Smooth muscle cell (in vitro differentiated cells): Measurements from ENCODE around the gene EPHX1. TPM values are rescaled to one million over a fixed set of nuclear protein-coding genes. Genes with fewer than 3 reads are reported as not detected.

Experiments used
- DNase-seq: peaks from one replicate; lab custom pipeline; 2025; ENCODE audit not compliant: unreplicated experiment; lab: John Stamatoyannopoulos, UW
- H2AFZ ChIP-seq: fragments of 200-600 bp; sonication (generic); 2 replicates; pipeline ENCODE4 v1.6.0; 2016; ENCODE audit warnings: antibody characterized with exemption, low read depth, mild to moderate bottlenecking
- H3F3A ChIP-seq: fragments of 200-600 bp; sonication (generic); 2 replicates; pipeline ENCODE4 v1.6.0; 2017; ENCODE audit warnings: antibody characterized with exemption, low read depth
- H3K27ac ChIP-seq: fragments of 200-600 bp; sonication (generic); 2 replicates; pipeline ENCODE4 v1.5.1; 2016; ENCODE audit warnings: low read depth, mild to moderate bottlenecking
- H3K27me3 ChIP-seq: fragments of 200-600 bp; sonication (generic); 2 replicates; pipeline ENCODE4 v1.6.1; 2016; ENCODE audit warnings: low read depth, mild to moderate bottlenecking
- H3K36me3 ChIP-seq: fragments of 200-600 bp; sonication (generic); 2 replicates; pipeline ENCODE4 v1.5.1; 2016; ENCODE audit warnings: low read depth
- H3K4me1 ChIP-seq: fragments of 200-600 bp; sonication (generic); 2 replicates; pipeline ENCODE4 v1.5.1; 2016; ENCODE audit warnings: low read depth
- H3K4me2 ChIP-seq: fragments of 200-600 bp; sonication (generic); 2 replicates; pipeline ENCODE4 v1.6.0; 2016; ENCODE audit warnings: mild to moderate bottlenecking
- H3K4me3 ChIP-seq: fragments of 200-600 bp; sonication (generic); 2 replicates; pipeline ENCODE4 v1.5.1; 2016; ENCODE audit warnings: mild to moderate bottlenecking
- H3K79me2 ChIP-seq: fragments of 200-600 bp; sonication (generic); 2 replicates; pipeline ENCODE4 v1.6.0; 2016; ENCODE audit warnings: low read depth, mild to moderate bottlenecking
- H3K9ac ChIP-seq: fragments of 200-600 bp; sonication (generic); 2 replicates; pipeline ENCODE4 v1.6.0; 2016; ENCODE audit warnings: low read depth
- H3K9me3 ChIP-seq: fragments of 200-600 bp; sonication (generic); replicated peaks from 2 replicates; pipeline ENCODE4 v1.5.1; 2016; ENCODE audit warnings: low read depth
- H4K20me1 ChIP-seq: fragments of 200-600 bp; sonication (generic); 2 replicates; pipeline ENCODE4 v1.6.0; 2016; ENCODE audit warnings: low read depth
- WGBS: methylation state at CpG from one replicate; pipeline ENCODE4 v1.1.7; 2016; ENCODE audit warnings: low lambda C conversion rate; 5-methylcytosine and 5-hydroxymethylcytosine counted together
- polyA plus RNA-seq: library from polyadenylated mRNA; unstranded; fragments of >200 nt; fragmentation: Nextera tagmentation; extraction: Ambion mirVana; gene quantifications from 2 replicates; pipeline ENCODE4 v1.2.1, GENCODE V29; 2016
- total RNA-seq: library from RNA; depleted of rRNA; stranded (reverse); fragments of >200 nt; gene quantifications from 2 replicates; pipeline ENCODE4 v1.2.3, GENCODE V29; 2014
- TF ChIP-seq, protein P1 (sequence below): fragments of 200-600 bp; sonication (generic); IDR thresholded peaks from 2 replicates; pipeline ENCODE4 v1.5.1; 2017; ENCODE audit warnings: borderline replicate concordance, mild to moderate bottlenecking, antibody characterized with exemption; ENCODE audit not compliant: insufficient read depth, poor library complexity, severe bottlenecking

EPHX1 gene
- total and polyA plus RNA-seq, 2 experiments from 2014 or later: 16.1 to 22.2 TPM

DNA sequence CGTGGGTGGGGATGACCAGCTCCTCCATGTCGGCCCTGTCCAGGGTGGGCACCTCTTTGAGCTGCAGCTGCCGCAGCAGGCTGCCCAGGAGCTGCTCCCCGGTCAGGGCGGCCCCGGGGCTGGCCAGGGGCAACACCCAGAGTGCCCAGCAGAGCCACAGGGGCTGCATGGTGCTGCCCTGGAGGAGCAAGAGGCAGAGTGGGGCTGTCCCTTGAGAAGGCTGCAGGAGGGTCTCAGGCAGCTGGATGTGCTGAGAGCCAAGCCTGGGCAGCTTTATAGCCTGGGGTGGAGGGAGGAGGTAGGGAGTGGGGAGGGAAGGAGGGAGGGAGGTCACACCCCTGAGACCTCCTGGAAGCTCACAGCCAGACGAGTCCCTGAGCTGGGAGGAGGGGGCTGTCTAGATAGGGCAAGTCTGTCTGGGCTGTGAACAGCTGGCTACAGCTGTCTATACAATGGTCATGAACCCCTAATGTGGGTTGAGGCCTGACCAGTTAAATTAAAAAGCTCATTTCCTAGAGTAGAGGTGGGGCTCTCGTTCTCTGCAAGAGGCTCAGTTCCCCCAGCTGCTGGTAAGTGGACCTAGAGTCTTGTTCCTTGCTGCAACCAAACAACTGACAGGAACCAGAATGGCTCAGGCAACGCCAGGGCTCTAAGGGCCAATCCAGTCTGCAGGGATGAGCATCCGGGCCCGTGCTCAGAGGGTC is 79.1 kb downstream of the EPHX1 start, which contains the start of gene LEFTY1:
Gene LEFTY1, minus strand, starts transcription at position 249 of the 704 bp plus-strand sequence. Its CDS starts 80 bp downstream, at position 169.
- Histone ChIP-seq H3K79me2 (no peaks in the 10 kb centered on the region), H3K36me3 (no peaks in the 10 kb centered on the region), H3K4me2 (no peak within 1 kb of the TSS), H3K9me3 (no peaks in the 10 kb centered on the region), H3F3A (no peaks in the 10 kb centered on the region), H3K27me3 (peaks cover 6% of the 10 kb centered on the region), H4K20me1 (no peaks in the 10 kb centered on the region), H3K4me3 (no peak within 1 kb of the TSS), H2AFZ (no peak within 1 kb of the TSS), H3K27ac (no peak within 1 kb of the TSS), H3K4me1 (no peaks in the 10 kb centered on the region), H3K9ac (no peak within 1 kb of the TSS)
- 65% methylated on average over 11 of the region's 11 CpGs for WGBS
- DNase-seq: no peak
- TF ChIP-seq, protein P1, sequence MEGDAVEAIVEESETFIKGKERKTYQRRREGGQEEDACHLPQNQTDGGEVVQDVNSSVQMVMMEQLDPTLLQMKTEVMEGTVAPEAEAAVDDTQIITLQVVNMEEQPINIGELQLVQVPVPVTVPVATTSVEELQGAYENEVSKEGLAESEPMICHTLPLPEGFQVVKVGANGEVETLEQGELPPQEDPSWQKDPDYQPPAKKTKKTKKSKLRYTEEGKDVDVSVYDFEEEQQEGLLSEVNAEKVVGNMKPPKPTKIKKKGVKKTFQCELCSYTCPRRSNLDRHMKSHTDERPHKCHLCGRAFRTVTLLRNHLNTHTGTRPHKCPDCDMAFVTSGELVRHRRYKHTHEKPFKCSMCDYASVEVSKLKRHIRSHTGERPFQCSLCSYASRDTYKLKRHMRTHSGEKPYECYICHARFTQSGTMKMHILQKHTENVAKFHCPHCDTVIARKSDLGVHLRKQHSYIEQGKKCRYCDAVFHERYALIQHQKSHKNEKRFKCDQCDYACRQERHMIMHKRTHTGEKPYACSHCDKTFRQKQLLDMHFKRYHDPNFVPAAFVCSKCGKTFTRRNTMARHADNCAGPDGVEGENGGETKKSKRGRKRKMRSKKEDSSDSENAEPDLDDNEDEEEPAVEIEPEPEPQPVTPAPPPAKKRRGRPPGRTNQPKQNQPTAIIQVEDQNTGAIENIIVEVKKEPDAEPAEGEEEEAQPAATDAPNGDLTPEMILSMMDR: no peak

DNA sequence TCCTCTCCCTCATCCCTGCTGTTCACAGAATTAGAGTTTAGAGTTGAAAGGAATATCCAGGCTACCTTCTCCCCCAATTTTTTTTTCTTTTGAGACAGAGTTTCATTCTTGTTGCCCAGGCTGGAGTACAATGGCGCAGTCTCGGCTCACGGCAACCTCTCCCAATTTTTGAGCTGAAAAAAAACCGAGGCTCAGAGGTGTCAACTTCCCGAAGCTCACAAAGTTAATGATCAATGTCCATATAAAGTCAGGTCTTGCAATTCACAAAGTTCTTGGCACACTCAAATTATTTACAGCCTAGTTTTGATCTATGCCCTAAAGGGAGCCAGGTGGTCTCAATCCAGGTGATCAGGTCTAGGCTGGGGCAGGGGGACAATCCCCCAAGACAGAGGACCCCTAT is 79.8 kb downstream of the EPHX1 start:
- peaks cover 6% of the 10 kb centered on the region for H3K27me3 ChIP-seq
- no peak overlapping the region for H3K9ac ChIP-seq
- no peak overlapping the region for H3K4me2 ChIP-seq
- H2AFZ ChIP-seq: no peak overlapping the region
- no peaks in the 10 kb centered on the region for H4K20me1 ChIP-seq
- DNase-seq: no peak
- no peaks in the 10 kb centered on the region for H3K4me1 ChIP-seq
- H3K27ac ChIP-seq: no peak overlapping the region
- H3F3A ChIP-seq: no peaks in the 10 kb centered on the region
- no peaks in the 10 kb centered on the region for H3K36me3 ChIP-seq
- H3K9me3 ChIP-seq: no peaks in the 10 kb centered on the region
- H3K79me2 ChIP-seq: no peaks in the 10 kb centered on the region
- WGBS: 87% methylated on average over 5 of the region's 5 CpGs
- H3K4me3 ChIP-seq: no peak overlapping the region
- TF ChIP-seq, protein P1: no peak

DNA sequence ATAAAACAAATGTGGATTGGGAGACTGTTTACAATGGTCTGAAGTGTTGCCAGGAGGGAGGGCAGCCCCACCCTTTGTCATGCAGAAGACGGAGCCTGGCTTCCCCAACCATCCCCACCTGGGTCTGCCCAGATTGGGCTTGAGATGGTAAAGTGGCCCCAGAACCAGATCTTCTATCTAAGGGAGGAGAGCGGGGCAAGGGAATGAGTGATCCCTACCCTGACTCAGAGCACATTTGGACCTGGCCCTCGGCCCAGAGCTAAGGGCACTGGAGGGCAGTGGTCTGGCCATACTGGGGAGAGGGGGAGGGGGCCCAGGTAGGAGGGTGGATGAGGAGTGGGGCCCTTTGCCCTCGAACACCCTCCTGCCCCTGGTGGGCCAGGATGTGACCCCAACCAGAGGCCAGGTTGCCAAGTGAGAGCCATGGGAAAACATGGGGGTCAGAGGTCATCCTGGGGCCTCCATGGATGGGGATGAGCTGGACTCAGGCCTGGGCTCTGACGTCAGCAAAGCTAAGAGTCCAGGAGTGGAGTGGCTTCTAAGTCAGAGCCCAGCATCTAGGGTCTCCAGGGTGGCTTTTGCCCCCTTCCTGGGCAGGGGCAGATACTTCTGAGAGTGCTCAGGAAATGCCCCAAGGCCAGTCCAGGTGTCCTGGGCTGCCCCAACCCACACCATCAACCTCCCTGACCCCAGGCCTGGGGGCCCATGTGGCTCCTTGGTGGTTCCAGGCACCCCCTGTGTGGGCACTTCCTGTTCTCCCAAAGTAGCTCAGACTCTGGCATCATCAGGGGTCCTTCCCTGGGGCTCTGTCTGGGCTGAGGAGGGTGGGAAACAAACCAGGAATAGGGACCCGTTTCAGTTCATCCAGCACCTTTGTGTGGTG is 80.7 kb downstream of the EPHX1 start:
- Histone ChIP-seq H3K27me3 (peaks cover 6% of the 10 kb centered on the region), H3K4me1 (no peaks in the 10 kb centered on the region), H3K4me3 (no peak overlapping the region), H2AFZ (no peak overlapping the region), H3K9me3 (no peaks in the 10 kb centered on the region), H4K20me1 (no peaks in the 10 kb centered on the region), H3K9ac (no peak overlapping the region), H3F3A (no peaks in the 10 kb centered on the region), H3K27ac (no peak overlapping the region), H3K79me2 (no peaks in the 10 kb centered on the region), H3K36me3 (no peaks in the 10 kb centered on the region), H3K4me2 (no peak overlapping the region)
- 78% methylated on average over 6 of the region's 6 CpGs for WGBS
- DNase-seq: no peak
- TF ChIP-seq, protein P1: no peak
